Epithelial cell of esophagus (primary cell): ENCODE data around the gene IL15.

ENCODE experiments used
- DNase-seq: peaks from one replicate; pipeline ENCODE4 v3.0.0; 2010; ENCODE audit warnings: low read depth
- H3K4me3 ChIP-seq: 2 replicates; pipeline ENCODE4 v1.5.1; 2011; ENCODE audit warnings: mild to moderate bottlenecking, low read length, control low read depth
- CTCF ChIP-seq: IDR thresholded peaks from 2 replicates; pipeline ENCODE4 v1.5.1; 2011; ENCODE audit warnings: low read depth, mild to moderate bottlenecking, low read length, control low read depth, inconsistent platforms; ENCODE audit not compliant: insufficient read depth; ENCODE audit errors: missing control alignments

IL15 gene

DNA sequence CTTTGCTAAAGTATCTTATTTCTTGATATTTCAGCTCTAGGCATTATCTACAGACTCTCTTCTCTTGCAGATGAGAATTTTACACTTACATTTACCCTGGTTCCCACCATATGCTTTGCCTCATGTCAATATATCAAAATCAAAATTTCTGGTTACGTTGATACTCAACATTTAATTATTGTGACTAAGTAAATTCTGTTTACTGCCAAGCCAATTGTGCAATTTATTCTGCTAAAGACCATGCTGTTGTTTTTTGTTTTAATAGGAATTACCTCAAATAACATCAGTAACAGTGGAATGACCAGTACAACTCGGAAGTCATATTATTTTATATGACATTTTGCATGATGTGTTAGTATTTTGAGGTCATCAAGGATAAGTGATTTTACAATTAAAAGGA, 125.5 kb downstream of the IL15 start:
- no peak overlapping the region for H3K4me3 ChIP-seq
- DNase-seq = no peak
- no peak for TF ChIP-seq CTCF

GRCh38 chr4:141763374-141763773, 127.0 kb downstream of the IL15 start:
- DNase-seq = no peak
- TF ChIP-seq CTCF = no peak
- no peak overlapping the region for H3K4me3 ChIP-seq

DNA sequence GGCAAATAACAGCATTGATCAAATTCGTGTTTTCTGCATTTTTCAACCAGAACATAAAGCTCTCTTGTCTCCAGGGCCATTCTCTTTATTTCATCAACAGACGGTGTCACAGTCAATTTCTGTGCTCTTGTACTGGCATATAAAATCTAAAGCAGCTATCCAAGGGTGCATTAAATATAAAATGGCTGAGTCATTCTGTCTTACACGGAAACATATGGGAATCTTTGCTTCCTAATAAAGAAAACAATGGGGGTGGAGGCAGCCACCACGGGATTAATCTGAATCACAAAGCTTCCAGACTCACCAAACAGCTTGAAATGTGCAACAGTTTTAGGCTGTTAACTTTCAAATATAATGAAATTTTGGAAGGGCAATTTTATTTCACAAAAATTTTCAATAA, 132.6 kb downstream of the IL15 start:
- no peak overlapping the region for H3K4me3 ChIP-seq
- DNase-seq = peak; percentile 58
- no peak for TF ChIP-seq CTCF

- no peak overlapping the region for H3K4me3 ChIP-seq
- TF ChIP-seq CTCF = no peak
- DNase-seq = no peak
These were observed 135.8 kb downstream of the IL15 start for GRCh38 chr4:141771889-141772830.

DNA sequence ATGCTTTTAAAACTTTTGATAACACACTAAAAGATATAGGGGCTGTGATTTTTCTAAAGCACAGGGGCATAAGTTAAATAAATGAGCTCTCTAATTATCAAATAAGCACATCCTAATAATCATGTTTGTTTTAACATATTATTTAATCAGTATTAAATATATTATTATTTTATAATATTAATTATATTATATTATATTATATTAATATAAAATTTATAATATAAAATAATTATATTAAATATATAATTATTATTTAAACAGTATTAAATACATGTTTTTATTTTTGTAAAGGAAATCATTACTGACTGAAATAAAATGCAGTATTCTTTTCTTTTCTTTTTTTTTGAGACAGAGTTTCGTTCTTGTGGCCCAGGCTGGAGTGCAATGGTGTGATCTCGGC, 136.5 kb downstream of the IL15 start:
- no peak for TF ChIP-seq CTCF
- no peak for DNase-seq
- no peak overlapping the region for H3K4me3 ChIP-seq

DNA sequence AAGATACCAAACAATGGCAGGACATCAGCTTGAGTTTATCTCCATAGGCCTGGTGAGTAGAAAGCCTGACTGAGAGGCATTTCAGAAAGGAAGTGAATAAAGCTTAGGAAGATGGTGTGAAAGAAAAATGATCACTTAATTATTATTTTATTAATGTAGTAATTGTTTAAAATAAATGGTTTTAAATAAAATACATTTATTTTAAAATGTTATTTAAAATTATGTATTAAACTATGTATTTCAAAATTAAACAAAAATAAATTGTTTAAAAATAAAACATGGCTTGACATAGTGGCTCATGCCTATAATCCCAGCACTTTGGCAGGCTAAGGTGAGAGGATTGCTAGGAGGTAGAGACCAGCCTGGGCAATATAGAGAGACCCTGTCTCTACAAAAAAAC, 145.8 kb downstream of the IL15 start:
- no peak overlapping the region for H3K4me3 ChIP-seq
- DNase-seq = no peak
- no peak for TF ChIP-seq CTCF
